ENCODE data around the gene GLIS1.

GRCh38 chr1:53535846-53536245, 203.1 kb downstream of the GLIS1 start:
- no peak for TF ChIP-seq POLR2A (IDR thresholded peaks at IDR 0.05; ENCODE audit: extremely low read depth, insufficient read length)
- no peak for TF ChIP-seq CTCF (IDR thresholded peaks at IDR 0.05; ENCODE audit: low read depth, low read length)
- TF ChIP-seq MAX (IDR thresholded peaks at IDR 0.05; ENCODE audit: low read depth, low read length), result no peak
- no peak for TF ChIP-seq MYC (IDR thresholded peaks at IDR 0.05; ENCODE audit: low read depth, low read length)

Measured in NB4 (cell line).